ENCODE results near the gene ZNF697.

The ZNF697 gene

GRCh38 chr1:119680193-119680592 lies 32.1 kb upstream of the ZNF697 start:
- H3K9me3 ChIP-seq (ENCODE audit: control insufficient read depth, low read length) = no peaks in the 10 kb centered on the region
- H3K36me3 ChIP-seq (ENCODE audit: control insufficient read depth, insufficient read depth, low read length, severe bottlenecking) = no peaks in the 10 kb centered on the region
- H3K4me1 ChIP-seq (ENCODE audit: control insufficient read depth, insufficient read depth, low read length) = peaks cover 20% of the 10 kb centered on the region
- DNase-seq (ENCODE audit: low read depth) = no peak
- H3K9ac ChIP-seq (ENCODE audit: low read length) = no peak overlapping the region
- H3K27me3 ChIP-seq (replicated peaks; ENCODE audit: control insufficient read depth, insufficient read depth, low read length) = no peaks in the 10 kb centered on the region
- no peak overlapping the region for H3K4me3 ChIP-seq (ENCODE audit: low read length)

DNA sequence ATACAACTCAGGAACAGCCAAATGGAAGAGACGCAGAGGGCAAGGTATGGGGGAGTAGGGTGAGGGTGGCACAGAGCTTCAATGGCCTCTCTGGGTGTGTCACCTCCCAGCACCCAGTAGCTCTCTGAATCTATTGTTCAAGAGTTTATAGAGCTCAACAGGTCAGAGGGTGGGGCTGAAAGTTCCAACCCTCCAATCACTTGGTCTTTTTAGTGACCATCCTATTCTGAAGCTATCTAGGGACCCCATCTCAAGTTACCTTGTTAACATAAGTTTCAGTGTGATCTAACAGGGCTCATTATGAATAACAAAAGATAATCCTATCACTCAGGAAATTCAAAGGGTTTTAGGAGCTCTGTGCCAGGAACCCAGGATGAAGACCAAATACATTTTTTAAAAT lies 31.2 kb upstream of the ZNF697 start:
- H3K9me3 ChIP-seq (ENCODE audit: control insufficient read depth, low read length) = no peaks in the 10 kb centered on the region
- H3K36me3 ChIP-seq (ENCODE audit: control insufficient read depth, insufficient read depth, low read length, severe bottlenecking) = no peaks in the 10 kb centered on the region
- DNase-seq (ENCODE audit: low read depth) = no peak

DNA sequence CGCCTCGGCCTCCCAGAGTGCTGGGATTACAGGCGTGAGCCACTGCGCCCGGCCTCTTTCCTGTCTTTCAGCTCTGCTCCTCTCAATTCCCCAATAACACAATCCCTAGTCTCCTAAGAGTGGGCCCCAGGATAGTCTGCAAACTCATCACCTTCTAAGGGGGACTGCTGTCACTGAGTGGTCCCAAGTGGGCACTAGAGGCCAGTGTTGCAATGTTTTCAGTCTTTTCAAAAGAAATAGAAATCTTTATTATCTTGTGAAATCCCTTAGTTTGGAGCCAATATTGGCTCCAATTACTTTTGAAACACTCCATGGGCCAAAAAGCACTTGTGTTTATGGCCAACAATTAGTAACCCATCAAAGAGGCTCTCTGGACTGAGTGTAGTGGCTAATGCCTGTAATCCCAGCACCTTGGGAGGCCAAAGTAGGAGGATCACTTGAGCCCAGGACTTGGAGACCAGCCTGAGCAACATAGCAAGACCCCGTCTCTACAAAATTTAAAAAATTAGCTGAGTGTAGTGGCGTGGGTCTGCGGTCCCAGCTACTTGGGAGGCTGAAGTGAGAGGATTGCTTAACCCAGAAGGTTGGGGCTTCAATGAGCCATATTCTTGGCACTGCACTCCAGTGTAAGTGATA lies 28.6 kb upstream of the ZNF697 start:
- no peaks in the 10 kb centered on the region for H3K9me3 ChIP-seq (ENCODE audit: control insufficient read depth, low read length)
- H3K27me3 ChIP-seq (replicated peaks; ENCODE audit: control insufficient read depth, insufficient read depth, low read length) = no peaks in the 10 kb centered on the region
- no peak overlapping the region for H3K4me3 ChIP-seq (ENCODE audit: low read length)
- H3K9ac ChIP-seq (ENCODE audit: low read length) = no peak overlapping the region
- DNase-seq (ENCODE audit: low read depth) = peak; percentile 25
- peaks cover 40% of the 10 kb centered on the region for H3K4me1 ChIP-seq (ENCODE audit: control insufficient read depth, insufficient read depth, low read length)
- no peaks in the 10 kb centered on the region for H3K36me3 ChIP-seq (ENCODE audit: control insufficient read depth, insufficient read depth, low read length, severe bottlenecking)

More for the DNA sequence above, 31.2 kb upstream of the ZNF697 start:
- Histone ChIP-seq H3K9ac (ENCODE audit: low read length) (no peak overlapping the region), H3K27me3 (replicated peaks; ENCODE audit: control insufficient read depth, insufficient read depth, low read length) (no peaks in the 10 kb centered on the region), H3K4me3 (ENCODE audit: low read length) (no peak overlapping the region), H3K4me1 (ENCODE audit: control insufficient read depth, insufficient read depth, low read length) (peaks cover 28% of the 10 kb centered on the region)

GRCh38 chr1:119675349-119676345 lies 27.6 kb upstream of the ZNF697 start:
- H3K9me3 ChIP-seq (ENCODE audit: control insufficient read depth, low read length) = no peaks in the 10 kb centered on the region
- H3K36me3 ChIP-seq (ENCODE audit: control insufficient read depth, insufficient read depth, low read length, severe bottlenecking) = no peaks in the 10 kb centered on the region
- peaks cover 40% of the 10 kb centered on the region for H3K4me1 ChIP-seq (ENCODE audit: control insufficient read depth, insufficient read depth, low read length)
- no peaks in the 10 kb centered on the region for H3K27me3 ChIP-seq (replicated peaks; ENCODE audit: control insufficient read depth, insufficient read depth, low read length)
- DNase-seq (ENCODE audit: low read depth) = peak; percentile 96
- peak overlapping the region; percentile 78 for H3K4me3 ChIP-seq (ENCODE audit: low read length)
- peak overlapping the region; percentile 71 for H3K9ac ChIP-seq (ENCODE audit: low read length)

DNA sequence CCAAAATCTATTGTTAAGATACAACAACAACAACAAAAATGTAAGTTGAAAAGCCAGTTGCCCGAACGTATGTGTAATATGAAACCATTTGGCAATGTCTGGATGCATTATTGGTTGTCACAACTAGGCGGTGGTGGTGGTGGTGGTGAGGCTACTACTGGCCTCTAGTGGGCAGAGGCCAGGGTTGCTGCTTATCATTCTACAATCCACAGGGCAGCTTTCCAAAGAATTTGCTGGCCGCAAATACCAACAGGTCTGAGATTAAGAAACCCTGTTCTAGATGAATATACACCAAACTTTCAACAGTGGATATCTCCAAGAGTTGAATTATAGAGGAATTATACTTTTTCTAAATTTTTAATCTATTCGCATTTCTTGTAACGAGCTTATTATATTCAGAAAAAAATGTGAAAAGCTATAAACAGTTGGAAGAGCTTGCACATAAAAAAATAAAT lies 26.8 kb upstream of the ZNF697 start:
- Histone ChIP-seq H3K27me3 (replicated peaks; ENCODE audit: control insufficient read depth, insufficient read depth, low read length) (no peaks in the 10 kb centered on the region), H3K9ac (ENCODE audit: low read length) (peak overlapping the region; percentile 71), H3K4me1 (ENCODE audit: control insufficient read depth, insufficient read depth, low read length) (peaks cover 40% of the 10 kb centered on the region), H3K36me3 (ENCODE audit: control insufficient read depth, insufficient read depth, low read length, severe bottlenecking) (no peaks in the 10 kb centered on the region), H3K4me3 (ENCODE audit: low read length) (peak overlapping the region; percentile 78), H3K9me3 (ENCODE audit: control insufficient read depth, low read length) (no peaks in the 10 kb centered on the region)
- DNase-seq (ENCODE audit: low read depth) = peak; percentile 91

DNA sequence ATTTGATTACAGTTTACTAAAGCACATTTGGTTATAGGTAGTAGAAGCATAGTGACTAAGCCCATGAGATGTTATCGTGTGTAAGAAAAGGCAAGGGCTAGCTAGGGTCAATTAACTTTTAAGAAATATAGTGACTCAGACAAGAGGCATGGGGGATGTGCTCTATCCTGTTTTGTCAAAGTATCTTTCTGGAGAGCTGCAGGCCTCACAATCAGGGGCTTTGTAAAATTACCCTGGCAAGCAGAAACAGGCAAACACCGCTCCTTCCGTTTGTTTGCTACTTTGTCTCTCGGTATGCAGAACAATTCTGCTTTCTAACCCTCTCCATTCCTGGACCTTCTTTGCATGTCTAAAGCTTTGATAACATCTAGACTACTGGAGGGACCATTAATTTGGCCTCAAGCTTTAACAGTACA lies 26.1 kb upstream of the ZNF697 start:
- DNase-seq (ENCODE audit: low read depth) = peak; percentile 71
- Histone ChIP-seq H3K27me3 (replicated peaks; ENCODE audit: control insufficient read depth, insufficient read depth, low read length) (no peaks in the 10 kb centered on the region), H3K9me3 (ENCODE audit: control insufficient read depth, low read length) (no peaks in the 10 kb centered on the region), H3K4me1 (ENCODE audit: control insufficient read depth, insufficient read depth, low read length) (peaks cover 40% of the 10 kb centered on the region), H3K36me3 (ENCODE audit: control insufficient read depth, insufficient read depth, low read length, severe bottlenecking) (no peaks in the 10 kb centered on the region), H3K4me3 (ENCODE audit: low read length) (no peak overlapping the region), H3K9ac (ENCODE audit: low read length) (no peak overlapping the region)

GRCh38 chr1:119673171-119673940 lies 25.3 kb upstream of the ZNF697 start:
- H3K27me3 ChIP-seq (replicated peaks; ENCODE audit: control insufficient read depth, insufficient read depth, low read length) = no peaks in the 10 kb centered on the region
- DNase-seq (ENCODE audit: low read depth) = no peak
- no peak overlapping the region for H3K9ac ChIP-seq (ENCODE audit: low read length)
- no peak overlapping the region for H3K4me3 ChIP-seq (ENCODE audit: low read length)
- H3K36me3 ChIP-seq (ENCODE audit: control insufficient read depth, insufficient read depth, low read length, severe bottlenecking) = no peaks in the 10 kb centered on the region
- H3K4me1 ChIP-seq (ENCODE audit: control insufficient read depth, insufficient read depth, low read length) = peaks cover 40% of the 10 kb centered on the region
- no peaks in the 10 kb centered on the region for H3K9me3 ChIP-seq (ENCODE audit: control insufficient read depth, low read length)

GRCh38 chr1:119670898-119671297 lies 22.8 kb upstream of the ZNF697 start:
- no peak overlapping the region for H3K4me3 ChIP-seq (ENCODE audit: low read length)
- no peaks in the 10 kb centered on the region for H3K36me3 ChIP-seq (ENCODE audit: control insufficient read depth, insufficient read depth, low read length, severe bottlenecking)
- no peak overlapping the region for H3K9ac ChIP-seq (ENCODE audit: low read length)
- H3K4me1 ChIP-seq (ENCODE audit: control insufficient read depth, insufficient read depth, low read length) = peaks cover 25% of the 10 kb centered on the region
- DNase-seq (ENCODE audit: low read depth) = no peak
- H3K9me3 ChIP-seq (ENCODE audit: control insufficient read depth, low read length) = no peaks in the 10 kb centered on the region
- H3K27me3 ChIP-seq (replicated peaks; ENCODE audit: control insufficient read depth, insufficient read depth, low read length) = peaks cover 2% of the 10 kb centered on the region

DNA sequence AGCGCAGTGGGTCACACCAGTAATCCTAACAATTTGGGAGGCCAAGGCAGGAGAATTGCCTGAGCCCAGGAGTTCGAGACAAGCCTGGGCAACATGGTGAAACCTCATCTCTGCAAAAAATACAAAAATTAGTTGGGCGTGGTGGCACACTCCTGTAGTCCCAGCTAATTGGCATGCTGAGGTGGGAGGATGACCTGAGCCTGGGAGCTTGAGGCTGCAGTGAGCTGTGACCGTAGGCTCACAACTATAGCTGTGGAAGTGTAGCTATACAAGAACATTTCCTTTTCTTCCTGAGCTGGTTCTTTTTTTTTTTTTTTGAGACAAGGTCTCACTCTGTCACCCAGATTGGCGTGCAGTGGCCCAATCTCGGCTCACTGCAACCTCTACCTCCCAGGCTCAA lies 19.1 kb upstream of the ZNF697 start:
- Histone ChIP-seq H3K27me3 (replicated peaks; ENCODE audit: control insufficient read depth, insufficient read depth, low read length) (peaks cover 2% of the 10 kb centered on the region), H3K36me3 (ENCODE audit: control insufficient read depth, insufficient read depth, low read length, severe bottlenecking) (no peaks in the 10 kb centered on the region), H3K4me3 (ENCODE audit: low read length) (no peak overlapping the region), H3K4me1 (ENCODE audit: control insufficient read depth, insufficient read depth, low read length) (peaks cover 3% of the 10 kb centered on the region), H3K9ac (ENCODE audit: low read length) (no peak overlapping the region), H3K9me3 (ENCODE audit: control insufficient read depth, low read length) (no peaks in the 10 kb centered on the region)
- DNase-seq (ENCODE audit: low read depth) = no peak

DNA sequence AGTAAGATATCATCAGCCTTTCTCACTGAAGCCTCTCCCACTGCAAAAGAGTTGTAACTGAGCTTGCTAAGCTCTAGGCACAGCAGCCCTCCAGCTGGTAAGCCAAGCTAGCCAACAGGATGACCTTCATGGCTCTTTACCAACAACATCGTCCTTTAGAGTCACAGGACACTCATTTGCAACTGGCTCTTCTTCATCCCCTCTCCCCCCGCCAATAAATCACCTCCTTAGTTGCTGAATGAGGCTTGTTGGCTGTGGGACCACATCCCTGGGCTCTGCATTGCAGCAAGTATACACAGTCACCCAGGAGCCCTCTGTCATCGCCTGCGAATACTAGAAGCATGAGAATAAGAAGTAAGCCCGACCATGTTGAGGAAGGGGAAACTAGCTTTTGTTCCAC lies 16.0 kb upstream of the ZNF697 start:
- peaks cover 3% of the 10 kb centered on the region for H3K4me1 ChIP-seq (ENCODE audit: control insufficient read depth, insufficient read depth, low read length)
- no peaks in the 10 kb centered on the region for H3K36me3 ChIP-seq (ENCODE audit: control insufficient read depth, insufficient read depth, low read length, severe bottlenecking)
- no peak overlapping the region for H3K9ac ChIP-seq (ENCODE audit: low read length)
- H3K27me3 ChIP-seq (replicated peaks; ENCODE audit: control insufficient read depth, insufficient read depth, low read length) = peaks cover 2% of the 10 kb centered on the region
- no peak for DNase-seq (ENCODE audit: low read depth)
- no peak overlapping the region for H3K4me3 ChIP-seq (ENCODE audit: low read length)
- no peaks in the 10 kb centered on the region for H3K9me3 ChIP-seq (ENCODE audit: control insufficient read depth, low read length)

GRCh38 chr1:119662034-119662437 lies 14.0 kb upstream of the ZNF697 start:
- Histone ChIP-seq H3K27me3 (replicated peaks; ENCODE audit: control insufficient read depth, insufficient read depth, low read length) (peaks cover 2% of the 10 kb centered on the region), H3K4me1 (ENCODE audit: control insufficient read depth, insufficient read depth, low read length) (peaks cover 3% of the 10 kb centered on the region), H3K9me3 (ENCODE audit: control insufficient read depth, low read length) (no peaks in the 10 kb centered on the region), H3K9ac (ENCODE audit: low read length) (no peak overlapping the region), H3K4me3 (ENCODE audit: low read length) (no peak overlapping the region), H3K36me3 (ENCODE audit: control insufficient read depth, insufficient read depth, low read length, severe bottlenecking) (no peaks in the 10 kb centered on the region)
- no peak for DNase-seq (ENCODE audit: low read depth)

Data from adipocyte (in vitro differentiated cells).